RPMI8226 (cell line): ENCODE data around the gene GJA9.
A peak's percentile ranks its signal among the peaks of the same experiment; 100 is the strongest.
"Not testable (repeated sequence)": the region's sequence is repeated elsewhere in the genome, so short reads cannot be mapped to it uniquely, and the experiment has no call there.

ENCODE experiments used
- DNase-seq: peaks from one replicate; pipeline ENCODE4 v3.0.0-alpha.2; 2015

Gene GJA9

GRCh38 chr1:38881487-38881886 lies at the start of gene GJA9:
TSS of gene GJA9 (minus strand) at chr1:38881587. CDS start at chr1:38876098, 5,489 bp downstream.
- DNase-seq = no peak

- DNase-seq = no peak
These were observed 48.1 kb upstream of the GJA9 start for GRCh38 chr1:38929476-38929875.

GRCh38 chr1:38929054-38929453 lies 47.7 kb upstream of the GJA9 start:
- no peak for DNase-seq

GRCh38 chr1:38926091-38926490 lies 44.7 kb upstream of the GJA9 start:
- DNase-seq = no peak

- DNase-seq = no peak
These were observed 44.0 kb upstream of the GJA9 start for GRCh38 chr1:38925391-38925790.

- no peak for DNase-seq
These were observed 42.2 kb upstream of the GJA9 start for GRCh38 chr1:38923607-38924006.

- no peak for DNase-seq
These were observed 37.7 kb upstream of the GJA9 start for GRCh38 chr1:38919130-38919529.

- DNase-seq = peak; percentile 43
These were observed 37.2 kb upstream of the GJA9 start for GRCh38 chr1:38918568-38918967.

GRCh38 chr1:38917772-38918171 lies 36.4 kb upstream of the GJA9 start:
- no peak for DNase-seq

GRCh38 chr1:38917337-38917736 lies 36.0 kb upstream of the GJA9 start:
- DNase-seq = no peak

GRCh38 chr1:38915352-38915948 lies 34.1 kb upstream of the GJA9 start:
- DNase-seq = no peak

GRCh38 chr1:38914908-38915307 lies 33.5 kb upstream of the GJA9 start:
- not testable (repeated sequence) for DNase-seq

GRCh38 chr1:38908821-38909220 lies 27.4 kb upstream of the GJA9 start:
- no peak for DNase-seq

- DNase-seq = no peak
These were observed 24.6 kb upstream of the GJA9 start for GRCh38 chr1:38905985-38906384.

- no peak for DNase-seq
These were observed 18.2 kb upstream of the GJA9 start for GRCh38 chr1:38899560-38899959.

- DNase-seq = no peak
These were observed 17.4 kb upstream of the GJA9 start for GRCh38 chr1:38898653-38899230.

GRCh38 chr1:38896169-38896568 lies 14.8 kb upstream of the GJA9 start:
- no peak for DNase-seq

- no peak for DNase-seq
These were observed 11.6 kb upstream of the GJA9 start for GRCh38 chr1:38892976-38893375.

GRCh38 chr1:38891753-38892152 lies 10.4 kb upstream of the GJA9 start:
- DNase-seq = peak; percentile 36

GRCh38 chr1:38889589-38889988 lies 8.2 kb upstream of the GJA9 start:
- DNase-seq = no peak

- no peak for DNase-seq
These were observed 7.3 kb upstream of the GJA9 start for GRCh38 chr1:38888423-38889333.

- DNase-seq = no peak
These were observed 3.7 kb upstream of the GJA9 start for GRCh38 chr1:38885092-38885491.

GRCh38 chr1:38875811-38876210 lies 5.6 kb downstream of the GJA9 start:
- DNase-seq = no peak
